PC-3 (cell line): Measurements from ENCODE around the gene TMEM238L.

Source experiments
- CTCF ChIP-seq: fragments of 300-600 bp; sonication (generic); conservative IDR thresholded peaks from 2 replicates; pipeline ENCODE4 v1.5.1; 2017; ENCODE audit warnings: antibody characterized with exemption, low read depth, mild to moderate bottlenecking, low read length
- EZH2 ChIP-seq: fragments of 300-600 bp; sonication (generic); IDR thresholded peaks from one replicate; pipeline ENCODE4 v1.6.1; 2017; ENCODE audit warnings: antibody characterized with exemption, mild to moderate bottlenecking, low read length; ENCODE audit not compliant: unreplicated experiment
- EZH2phosphoT487 ChIP-seq: fragments of 300-600 bp; sonication (generic); IDR thresholded peaks from 2 replicates; pipeline ENCODE4 v1.6.1; 2018; ENCODE audit warnings: mild to moderate bottlenecking, antibody characterized with exemption, low read length, borderline replicate concordance

GRCh38 chr17:10779609-10780008, 24.3 kb downstream of the TMEM238L start:
- TF ChIP-seq EZH2 (no peak), CTCF (no peak), EZH2phosphoT487 (no peak)
